ENCODE results near the gene BGN.

The BGN gene

GRCh38 chrX:153515435-153515834, 20.7 kb downstream of the BGN start:
- TF ChIP-seq USF1 (IDR thresholded peaks at IDR 0.05) = no peak
- no peak for TF ChIP-seq TEAD4 (IDR thresholded peaks at IDR 0.05)
- TF ChIP-seq REST (IDR thresholded peaks at IDR 0.05; ENCODE audit: low read depth) = no peak
- no peak for TF ChIP-seq CREB1 (IDR thresholded peaks at IDR 0.05; ENCODE audit: low read depth)
- TF ChIP-seq CEBPB (IDR thresholded peaks at IDR 0.05) = no peak
- TF ChIP-seq TAF1 (IDR thresholded peaks at IDR 0.05; ENCODE audit: low read depth) = no peak
- no peak for TF ChIP-seq FOXM1 (IDR thresholded peaks at IDR 0.05; ENCODE audit: borderline replicate concordance, low read depth)
- no peak for TF ChIP-seq RAD21 (IDR thresholded peaks at IDR 0.05; ENCODE audit: low read depth)
- TF ChIP-seq NFIC (IDR thresholded peaks at IDR 0.05) = no peak
- no peak for TF ChIP-seq MAX (IDR thresholded peaks at IDR 0.05)
- TF ChIP-seq TCF12 (IDR thresholded peaks at IDR 0.05; ENCODE audit: low read depth) = no peak
- TF ChIP-seq EP300 (IDR thresholded peaks at IDR 0.05; ENCODE audit: borderline replicate concordance) = no peak
- TF ChIP-seq EGR1 (IDR thresholded peaks at IDR 0.05) = no peak
- no peak for TF ChIP-seq ZBTB7A (IDR thresholded peaks at IDR 0.05; ENCODE audit: low read depth)
- TF ChIP-seq YY1 (IDR thresholded peaks at IDR 0.05; ENCODE audit: low read depth) = no peak

GRCh38 chrX:153516073-153516472, 21.3 kb downstream of the BGN start:
- TF ChIP-seq REST (IDR thresholded peaks at IDR 0.05; ENCODE audit: low read depth) = no peak

GRCh38 chrX:153517423-153517822, 22.6 kb downstream of the BGN start, which contains the start of gene ATP2B3:
ATP2B3 (plus strand) TSS chrX:153517642; CDS start chrX:153536248, 18,606 bp downstream.
- TF ChIP-seq TAF1 (IDR thresholded peaks at IDR 0.05; ENCODE audit: low read depth) (no peak), EGR1 (IDR thresholded peaks at IDR 0.05) (no peak), REST (IDR thresholded peaks at IDR 0.05; ENCODE audit: low read depth) (no peak), CREB1 (IDR thresholded peaks at IDR 0.05; ENCODE audit: low read depth) (no peak), RAD21 (IDR thresholded peaks at IDR 0.05; ENCODE audit: low read depth) (no peak), NFIC (IDR thresholded peaks at IDR 0.05) (no peak), USF1 (IDR thresholded peaks at IDR 0.05) (no peak), ZBTB7A (IDR thresholded peaks at IDR 0.05; ENCODE audit: low read depth) (no peak), FOXM1 (IDR thresholded peaks at IDR 0.05; ENCODE audit: borderline replicate concordance, low read depth) (no peak), TCF12 (IDR thresholded peaks at IDR 0.05; ENCODE audit: low read depth) (no peak), CEBPB (IDR thresholded peaks at IDR 0.05) (no peak), EP300 (IDR thresholded peaks at IDR 0.05; ENCODE audit: borderline replicate concordance) (no peak), YY1 (IDR thresholded peaks at IDR 0.05; ENCODE audit: low read depth) (no peak), TEAD4 (IDR thresholded peaks at IDR 0.05) (no peak), MAX (IDR thresholded peaks at IDR 0.05) (no peak)

GRCh38 chrX:153517946-153518834, 23.4 kb downstream of the BGN start:
- TF ChIP-seq MAX (IDR thresholded peaks at IDR 0.05) (no peak), TEAD4 (IDR thresholded peaks at IDR 0.05) (no peak), FOXM1 (IDR thresholded peaks at IDR 0.05; ENCODE audit: borderline replicate concordance, low read depth) (no peak), ZBTB7A (IDR thresholded peaks at IDR 0.05; ENCODE audit: low read depth) (no peak), RAD21 (IDR thresholded peaks at IDR 0.05; ENCODE audit: low read depth) (no peak), TAF1 (IDR thresholded peaks at IDR 0.05; ENCODE audit: low read depth) (no peak), USF1 (IDR thresholded peaks at IDR 0.05) (no peak), CEBPB (IDR thresholded peaks at IDR 0.05) (no peak), EGR1 (IDR thresholded peaks at IDR 0.05) (no peak), YY1 (IDR thresholded peaks at IDR 0.05; ENCODE audit: low read depth) (no peak)

Data from Ishikawa (cell line).